NCI-H1694 (cell line): ENCODE data around the gene HNRNPLL.
"Not testable (repeated sequence)": the region's sequence is repeated elsewhere in the genome, so short reads cannot be mapped to it uniquely, and the experiment has no call there.

Experiments
- DNase-seq: peaks from one replicate; lab custom pipeline; 2025; lab: John Stamatoyannopoulos, UW

HNRNPLL gene

GRCh38 chr2:38602732-38603401 lies at the start of gene HNRNPLL:
HNRNPLL (minus strand) TSS chr2:38602928; CDS start chr2:38602626, 302 bp downstream.
- peak; percentile 95 for DNase-seq

GRCh38 chr2:38650717-38651116 lies 48.0 kb upstream of the HNRNPLL start:
- DNase-seq, result no peak

- no peak for DNase-seq
Observed at GRCh38 chr2:38650012-38650411, 47.3 kb upstream of the HNRNPLL start.

GRCh38 chr2:38649176-38649728 lies 46.5 kb upstream of the HNRNPLL start:
- DNase-seq, result no peak

GRCh38 chr2:38648107-38648761 lies 45.5 kb upstream of the HNRNPLL start:
- no peak for DNase-seq

- DNase-seq, result not testable (repeated sequence)
Observed at GRCh38 chr2:38643683-38644511, 41.2 kb upstream of the HNRNPLL start.

GRCh38 chr2:38643021-38643671 lies 40.4 kb upstream of the HNRNPLL start:
- DNase-seq, result no peak

GRCh38 chr2:38642373-38643017 lies 39.8 kb upstream of the HNRNPLL start:
- not testable (repeated sequence) for DNase-seq

- DNase-seq, result no peak
Observed at GRCh38 chr2:38636069-38636468, 33.3 kb upstream of the HNRNPLL start.

- no peak for DNase-seq
Observed at GRCh38 chr2:38635139-38635538, 32.4 kb upstream of the HNRNPLL start.

GRCh38 chr2:38634684-38635083 lies 32.0 kb upstream of the HNRNPLL start:
- no peak for DNase-seq

GRCh38 chr2:38633895-38634294 lies 31.2 kb upstream of the HNRNPLL start:
- DNase-seq, result no peak

- no peak for DNase-seq
Observed at GRCh38 chr2:38632980-38633379, 30.3 kb upstream of the HNRNPLL start.

- DNase-seq, result no peak
Observed at GRCh38 chr2:38631976-38632375, 29.2 kb upstream of the HNRNPLL start.

GRCh38 chr2:38629684-38630083 lies 27.0 kb upstream of the HNRNPLL start:
- DNase-seq, result no peak

- no peak for DNase-seq
Observed at GRCh38 chr2:38627391-38627790, 24.7 kb upstream of the HNRNPLL start.

GRCh38 chr2:38626326-38627035 lies 23.8 kb upstream of the HNRNPLL start:
- DNase-seq, result no peak

GRCh38 chr2:38622210-38622609 lies 19.5 kb upstream of the HNRNPLL start:
- DNase-seq, result no peak

- no peak for DNase-seq
Observed at GRCh38 chr2:38621018-38621417, 18.3 kb upstream of the HNRNPLL start.

- no peak for DNase-seq
Observed at GRCh38 chr2:38620282-38620977, 17.7 kb upstream of the HNRNPLL start.
